ENCODE results near the gene RNF121. TPM values are rescaled to one million over a fixed set of nuclear protein-coding genes. Genes with fewer than 3 reads are reported as not detected.

The RNF121 gene
- total RNA-seq, 1 experiment from 2014 or later = 27.8 TPM

GRCh38 chr11:72039031-72039855 is 110.4 kb downstream of the RNF121 start:
- no TSS peak for BruUV-seq (replicated peaks)
- Mint-ChIP-seq H3K4me3 (ENCODE audit: unreplicated experiment) (no peak overlapping the region), H3K36me3 (ENCODE audit: insufficient read depth, unreplicated experiment) (peaks cover 36% of the 10 kb centered on the region), H3K9me3 (ENCODE audit: unreplicated experiment) (no peaks in the 10 kb centered on the region), H3K4me1 (ENCODE audit: insufficient read depth, unreplicated experiment) (peaks cover 26% of the 10 kb centered on the region), H3K27me3 (ENCODE audit: insufficient read depth, unreplicated experiment) (no peaks in the 10 kb centered on the region), H3K27ac (ENCODE audit: low read depth, unreplicated experiment) (no peak overlapping the region)
- ChIA-PET POLR2A (interaction anchor here (0.7 to 10.0 kb wide), 22 partner anchors 8 to 184 kb away, joined by 3 to 282 read pairs (median 4); partner anchors contain the start of genes ANAPC15, LRRC51 and NUMA1), CTCF (interaction anchor here (0.6 to 4.6 kb wide), 21 partner anchors 10 to 376 kb away, joined by 3 to 81 read pairs (median 4); no protein-coding TSS in a partner anchor)
- no peak for TF ChIP-seq CTCF (IDR thresholded peaks at IDR 0.05; ENCODE audit: unreplicated experiment)
- DNase-seq (ENCODE audit: unreplicated experiment) = no peak
- intact Hi-C loops (cut with micrococcal nuclease) = no loop called here

DNA sequence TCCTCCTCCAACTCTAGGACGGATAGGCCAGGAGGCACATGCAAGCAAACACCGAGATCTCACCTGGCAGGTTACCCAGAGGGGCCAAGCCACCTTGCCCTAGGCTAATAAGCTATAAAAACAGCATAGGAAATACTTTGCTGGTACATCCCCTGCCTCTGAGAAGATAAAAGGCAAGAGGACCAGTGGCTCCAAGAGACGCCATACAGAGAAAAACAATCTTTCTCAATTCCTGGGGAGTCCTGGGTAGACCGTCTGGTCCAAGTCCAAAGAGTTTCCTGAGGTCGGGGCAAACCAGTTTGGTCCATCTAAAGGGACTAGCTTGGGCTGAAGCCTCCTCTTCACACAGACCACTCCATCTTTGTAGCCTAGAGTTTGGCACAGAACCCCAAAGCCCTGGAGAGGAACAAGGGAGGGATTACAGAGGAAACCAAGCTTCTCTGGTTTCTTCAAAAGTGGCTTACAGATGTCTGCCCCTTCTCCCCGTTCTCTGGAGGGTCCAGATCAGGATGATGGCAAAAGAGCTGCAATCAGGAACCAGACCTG is 111.1 kb downstream of the RNF121 start:
- Mint-ChIP-seq H3K9me3 (ENCODE audit: unreplicated experiment) (no peaks in the 10 kb centered on the region), H3K36me3 (ENCODE audit: insufficient read depth, unreplicated experiment) (peaks cover 32% of the 10 kb centered on the region), H3K4me1 (ENCODE audit: insufficient read depth, unreplicated experiment) (peaks cover 26% of the 10 kb centered on the region), H3K27ac (ENCODE audit: low read depth, unreplicated experiment) (no peak overlapping the region), H3K4me3 (ENCODE audit: unreplicated experiment) (no peak overlapping the region), H3K27me3 (ENCODE audit: insufficient read depth, unreplicated experiment) (no peaks in the 10 kb centered on the region)
- no TSS peak for BruUV-seq (replicated peaks)
- intact Hi-C loops (cut with micrococcal nuclease) = loop anchor here (1.0 kb wide), 1 partner anchor 40 kb away; the partner anchor contains the start of genes LRRC51 and NUMA1
- TF ChIP-seq CTCF (IDR thresholded peaks at IDR 0.05; ENCODE audit: unreplicated experiment) = no peak
- no peak for DNase-seq (ENCODE audit: unreplicated experiment)
- ChIA-PET POLR2A (interaction anchor here (0.7 to 10.0 kb wide), 24 partner anchors 10 to 1744 kb away, joined by 3 to 282 read pairs (median 8); partner anchors contain the start of genes ANAPC15, INPPL1, LRRC51 and NUMA1), CTCF (interaction anchor here (0.6 to 4.6 kb wide), 18 partner anchors 9 to 144 kb away, joined by 3 to 81 read pairs (median 4); no protein-coding TSS in a partner anchor)

GRCh38 chr11:72040491-72041363 is 111.9 kb downstream of the RNF121 start:
- intact Hi-C loops (cut with micrococcal nuclease) = loop anchor here (1.0 kb wide), 1 partner anchor 40 kb away; the partner anchor contains the start of genes LRRC51 and NUMA1
- no peak for TF ChIP-seq CTCF (IDR thresholded peaks at IDR 0.05; ENCODE audit: unreplicated experiment)
- H3K4me1 Mint-ChIP-seq (ENCODE audit: insufficient read depth, unreplicated experiment) = peaks cover 26% of the 10 kb centered on the region
- POLR2A ChIA-PET = interaction anchor here (0.6 to 10.0 kb wide), 28 partner anchors 8 to 1744 kb away, joined by 3 to 282 read pairs (median 7); partner anchors contain the start of genes ANAPC15, INPPL1, LRRC51 and NUMA1
- CTCF ChIA-PET = interaction anchor here (0.6 to 4.6 kb wide), 13 partner anchors 8 to 143 kb away, joined by 3 to 81 read pairs (median 4); no protein-coding TSS in a partner anchor
- peaks cover 27% of the 10 kb centered on the region for H3K36me3 Mint-ChIP-seq (ENCODE audit: insufficient read depth, unreplicated experiment)
- H3K27ac Mint-ChIP-seq (ENCODE audit: low read depth, unreplicated experiment) = no peak overlapping the region
- TSS peak; percentile 68 for BruUV-seq (replicated peaks)
- DNase-seq (ENCODE audit: unreplicated experiment) = peak; percentile 91
- H3K4me3 Mint-ChIP-seq (ENCODE audit: unreplicated experiment) = no peak overlapping the region
- no peaks in the 10 kb centered on the region for H3K27me3 Mint-ChIP-seq (ENCODE audit: insufficient read depth, unreplicated experiment)
- no peaks in the 10 kb centered on the region for H3K9me3 Mint-ChIP-seq (ENCODE audit: unreplicated experiment)
